ENCODE data around the gene FAM131A.

Gene FAM131A

DNA sequence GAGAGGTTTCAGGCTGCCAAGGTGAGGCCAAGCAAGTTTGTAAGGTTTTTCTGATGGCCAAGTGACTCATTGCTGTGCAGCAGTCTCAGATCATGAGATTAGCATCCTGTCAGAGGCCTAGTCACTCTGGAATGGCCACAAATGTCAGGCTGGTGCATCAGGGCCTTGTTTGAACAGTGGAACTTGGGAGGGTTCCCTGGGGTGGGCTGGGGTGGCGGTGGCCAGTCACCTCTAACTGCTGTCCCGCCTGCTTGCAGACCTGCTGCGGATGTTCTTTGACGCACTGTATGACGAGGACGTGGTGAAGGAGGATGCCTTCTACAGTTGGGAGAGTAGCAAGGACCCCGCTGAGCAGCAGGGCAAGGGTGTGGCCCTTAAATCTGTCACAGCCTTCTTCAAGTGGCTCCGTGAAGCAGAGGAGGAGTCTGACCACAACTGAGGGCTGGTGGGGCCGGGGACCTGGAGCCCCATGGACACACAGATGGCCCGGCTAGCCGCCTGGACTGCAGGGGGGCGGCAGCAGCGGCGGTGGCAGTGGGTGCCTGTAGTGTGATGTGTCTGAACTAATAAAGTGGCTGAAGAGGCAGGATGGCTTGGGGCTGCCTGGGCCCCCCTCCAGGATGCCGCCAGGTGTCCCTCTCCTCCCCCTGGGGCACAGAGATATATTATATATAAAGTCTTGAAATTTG is 2.8 kb upstream of the FAM131A start (continued):
- TF ChIP-seq SCRT2 (tag by site-specific recombination; IDR thresholded peaks at IDR 0.05) (no peak), ZNF133 (tag by site-specific recombination; IDR thresholded peaks at IDR 0.05) (no peak), ZBTB7A (tag by site-specific recombination; IDR thresholded peaks at IDR 0.05; ENCODE audit: low read depth) (no peak), ZNF677 (tag by site-specific recombination; IDR thresholded peaks at IDR 0.05) (no peak), SALL2 (tag by site-specific recombination; IDR thresholded peaks at IDR 0.05; ENCODE audit: borderline replicate concordance) (no peak), ZIC2 (tag by site-specific recombination; IDR thresholded peaks at IDR 0.05) (peak; percentile 96), ZNF843 (tag by site-specific recombination; IDR thresholded peaks at IDR 0.05) (no peak), ZNF112 (tag by site-specific recombination; IDR thresholded peaks at IDR 0.05) (no peak), ZBTB21 (tag by site-specific recombination; IDR thresholded peaks at IDR 0.05) (peak; percentile 46; the same call in 1 of the 2 replicates), ZNF837 (tag by site-specific recombination; IDR thresholded peaks at IDR 0.05) (no peak), ZNF426 (tag by site-specific recombination; IDR thresholded peaks at IDR 0.05) (no peak), ZSCAN5A (tag by site-specific recombination; IDR thresholded peaks at IDR 0.05) (no peak), ZNF561 (tag by site-specific recombination; IDR thresholded peaks at IDR 0.05; ENCODE audit: borderline replicate concordance) (no peak), ATF2 (tag by site-specific recombination; IDR thresholded peaks at IDR 0.05; ENCODE audit: low read depth) (no peak), ZNF792 (tag by site-specific recombination; IDR thresholded peaks at IDR 0.05) (no peak), ZNF132 (tag by site-specific recombination; IDR thresholded peaks at IDR 0.05; ENCODE audit: borderline replicate concordance) (no peak), ZXDB (tag by site-specific recombination; IDR thresholded peaks at IDR 0.05) (peak; percentile 11; the same call in 1 of the 2 replicates), ZNF155 (tag by site-specific recombination; IDR thresholded peaks at IDR 0.05) (no peak), YY2 (tag by site-specific recombination; IDR thresholded peaks at IDR 0.05) (no peak), PRDM1 (tag by site-specific recombination; IDR thresholded peaks at IDR 0.05) (no peak; the same call in 1 of the 2 replicates), ZNF146 (tag by site-specific recombination; IDR thresholded peaks at IDR 0.05) (no peak), ZNF830 (tag by site-specific recombination; IDR thresholded peaks at IDR 0.05; ENCODE audit: low read depth) (no peak), KLF16 (tag by site-specific recombination; IDR thresholded peaks at IDR 0.05) (no peak), YY1 (tag by site-specific recombination; IDR thresholded peaks at IDR 0.05) (no peak), ZFP69B (tag by site-specific recombination; IDR thresholded peaks at IDR 0.05) (peak; percentile 73; the same call in 1 of the 2 replicates)
- TF ChIP-seq, protein P1, sequence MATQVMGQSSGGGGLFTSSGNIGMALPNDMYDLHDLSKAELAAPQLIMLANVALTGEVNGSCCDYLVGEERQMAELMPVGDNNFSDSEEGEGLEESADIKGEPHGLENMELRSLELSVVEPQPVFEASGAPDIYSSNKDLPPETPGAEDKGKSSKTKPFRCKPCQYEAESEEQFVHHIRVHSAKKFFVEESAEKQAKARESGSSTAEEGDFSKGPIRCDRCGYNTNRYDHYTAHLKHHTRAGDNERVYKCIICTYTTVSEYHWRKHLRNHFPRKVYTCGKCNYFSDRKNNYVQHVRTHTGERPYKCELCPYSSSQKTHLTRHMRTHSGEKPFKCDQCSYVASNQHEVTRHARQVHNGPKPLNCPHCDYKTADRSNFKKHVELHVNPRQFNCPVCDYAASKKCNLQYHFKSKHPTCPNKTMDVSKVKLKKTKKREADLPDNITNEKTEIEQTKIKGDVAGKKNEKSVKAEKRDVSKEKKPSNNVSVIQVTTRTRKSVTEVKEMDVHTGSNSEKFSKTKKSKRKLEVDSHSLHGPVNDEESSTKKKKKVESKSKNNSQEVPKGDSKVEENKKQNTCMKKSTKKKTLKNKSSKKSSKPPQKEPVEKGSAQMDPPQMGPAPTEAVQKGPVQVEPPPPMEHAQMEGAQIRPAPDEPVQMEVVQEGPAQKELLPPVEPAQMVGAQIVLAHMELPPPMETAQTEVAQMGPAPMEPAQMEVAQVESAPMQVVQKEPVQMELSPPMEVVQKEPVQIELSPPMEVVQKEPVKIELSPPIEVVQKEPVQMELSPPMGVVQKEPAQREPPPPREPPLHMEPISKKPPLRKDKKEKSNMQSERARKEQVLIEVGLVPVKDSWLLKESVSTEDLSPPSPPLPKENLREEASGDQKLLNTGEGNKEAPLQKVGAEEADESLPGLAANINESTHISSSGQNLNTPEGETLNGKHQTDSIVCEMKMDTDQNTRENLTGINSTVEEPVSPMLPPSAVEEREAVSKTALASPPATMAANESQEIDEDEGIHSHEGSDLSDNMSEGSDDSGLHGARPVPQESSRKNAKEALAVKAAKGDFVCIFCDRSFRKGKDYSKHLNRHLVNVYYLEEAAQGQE (tag by site-specific recombination; IDR thresholded peaks at IDR 0.05), result no peak; the same call in 1 of the 2 replicates
- TF ChIP-seq, protein P2, sequence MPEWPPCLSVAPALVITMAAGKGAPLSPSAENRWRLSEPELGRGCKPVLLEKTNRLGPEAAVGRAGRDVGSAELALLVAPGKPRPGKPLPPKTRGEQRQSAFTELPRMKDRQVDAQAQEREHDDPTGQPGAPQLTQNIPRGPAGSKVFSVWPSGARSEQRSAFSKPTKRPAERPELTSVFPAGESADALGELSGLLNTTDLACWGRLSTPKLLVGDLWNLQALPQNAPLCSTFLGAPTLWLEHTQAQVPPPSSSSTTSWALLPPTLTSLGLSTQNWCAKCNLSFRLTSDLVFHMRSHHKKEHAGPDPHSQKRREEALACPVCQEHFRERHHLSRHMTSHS (tag by site-specific recombination; IDR thresholded peaks at IDR 0.05), result no peak
- TF ChIP-seq, protein P3, sequence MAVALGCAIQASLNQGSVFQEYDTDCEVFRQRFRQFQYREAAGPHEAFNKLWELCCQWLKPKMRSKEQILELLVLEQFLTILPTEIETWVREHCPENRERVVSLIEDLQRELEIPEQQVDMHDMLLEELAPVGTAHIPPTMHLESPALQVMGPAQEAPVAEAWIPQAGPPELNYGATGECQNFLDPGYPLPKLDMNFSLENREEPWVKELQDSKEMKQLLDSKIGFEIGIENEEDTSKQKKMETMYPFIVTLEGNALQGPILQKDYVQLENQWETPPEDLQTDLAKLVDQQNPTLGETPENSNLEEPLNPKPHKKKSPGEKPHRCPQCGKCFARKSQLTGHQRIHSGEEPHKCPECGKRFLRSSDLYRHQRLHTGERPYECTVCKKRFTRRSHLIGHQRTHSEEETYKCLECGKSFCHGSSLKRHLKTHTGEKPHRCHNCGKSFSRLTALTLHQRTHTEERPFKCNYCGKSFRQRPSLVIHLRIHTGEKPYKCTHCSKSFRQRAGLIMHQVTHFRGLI (tag by site-specific recombination; IDR thresholded peaks at IDR 0.05), result no peak
